ENCODE measurements around the gene CUZD1. TPM values are rescaled to one million over a fixed set of nuclear protein-coding genes. Genes with fewer than 3 reads are reported as not detected.
"Not testable (repeated sequence)": the region's sequence is repeated elsewhere in the genome, so short reads cannot be mapped to it uniquely, and the experiment has no call there.

CUZD1 gene
- polyA plus RNA-seq, 1 donor = 0.90 TPM

DNA sequence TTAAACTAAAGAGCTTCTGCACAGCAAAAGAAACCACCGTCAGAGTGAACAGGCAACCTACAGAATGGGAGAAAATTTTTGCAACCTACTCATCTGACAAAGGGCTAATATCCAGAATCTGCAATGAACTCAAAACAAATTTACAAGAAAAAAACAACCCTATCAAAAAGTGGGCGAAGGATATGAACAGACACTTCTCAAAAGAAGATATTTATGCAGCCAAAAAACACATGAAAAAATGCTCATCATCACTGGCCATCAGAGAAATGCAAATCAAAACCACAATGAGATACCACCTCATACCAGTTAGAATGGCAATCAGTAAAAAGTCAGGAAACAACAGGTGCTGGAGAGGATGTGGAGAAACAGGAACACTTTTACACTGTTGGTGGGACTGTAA lies 26.3 kb upstream of the CUZD1 start:
- not testable (repeated sequence) for H3K4me3 ChIP-seq (ENCODE audit: low read length); H3K36me3 ChIP-seq (ENCODE audit: control insufficient read depth, insufficient read depth, low read length); H3K4me1 ChIP-seq (ENCODE audit: control insufficient read depth, insufficient read depth, low read length); H3K9me3 ChIP-seq (ENCODE audit: control insufficient read depth, low read depth, low read length); DNase-seq; H3K27me3 ChIP-seq (ENCODE audit: control insufficient read depth, insufficient read depth, low read length); H3K27ac ChIP-seq (ENCODE audit: low read length)
- WGBS (ENCODE audit: insufficient coverage, low lambda C conversion rate) = no CpG with 5 or more reads among the region's 2 CpGs

- not testable (repeated sequence) for H3K4me3 ChIP-seq (ENCODE audit: low read length); H3K4me1 ChIP-seq (ENCODE audit: control insufficient read depth, insufficient read depth, low read length); H3K27me3 ChIP-seq (ENCODE audit: control insufficient read depth, insufficient read depth, low read length); H3K9me3 ChIP-seq (ENCODE audit: control insufficient read depth, low read depth, low read length); DNase-seq; H3K27ac ChIP-seq (ENCODE audit: low read length); H3K36me3 ChIP-seq (ENCODE audit: control insufficient read depth, insufficient read depth, low read length)
- no CpG with 5 or more reads among the region's 2 CpGs for WGBS (ENCODE audit: insufficient coverage, low lambda C conversion rate)
Observed at GRCh38 chr10:122868768-122869167, 23.1 kb upstream of the CUZD1 start.

- not testable (repeated sequence) for H3K36me3 ChIP-seq (ENCODE audit: control insufficient read depth, insufficient read depth, low read length); H3K4me3 ChIP-seq (ENCODE audit: low read length); H3K9me3 ChIP-seq (ENCODE audit: control insufficient read depth, low read depth, low read length); H3K27me3 ChIP-seq (ENCODE audit: control insufficient read depth, insufficient read depth, low read length); H3K27ac ChIP-seq (ENCODE audit: low read length); H3K4me1 ChIP-seq (ENCODE audit: control insufficient read depth, insufficient read depth, low read length); DNase-seq
- no CpG with 5 or more reads among the region's 3 CpGs for WGBS (ENCODE audit: insufficient coverage, low lambda C conversion rate)
Observed at GRCh38 chr10:122866757-122867482, 21.3 kb upstream of the CUZD1 start.

GRCh38 chr10:122864901-122865300 lies 19.2 kb upstream of the CUZD1 start:
- no peak overlapping the region for H3K4me3 ChIP-seq (ENCODE audit: low read length)
- WGBS (ENCODE audit: insufficient coverage, low lambda C conversion rate) = no CpG with 5 or more reads among the region's 1 CpG
- H3K9me3 ChIP-seq (ENCODE audit: control insufficient read depth, low read depth, low read length) = no peaks in the 10 kb centered on the region
- no peak overlapping the region for H3K27ac ChIP-seq (ENCODE audit: low read length)
- no peaks in the 10 kb centered on the region for H3K4me1 ChIP-seq (ENCODE audit: control insufficient read depth, insufficient read depth, low read length)
- H3K27me3 ChIP-seq (ENCODE audit: control insufficient read depth, insufficient read depth, low read length) = no peaks in the 10 kb centered on the region
- H3K36me3 ChIP-seq (ENCODE audit: control insufficient read depth, insufficient read depth, low read length) = no peaks in the 10 kb centered on the region
- no peak for DNase-seq

- no peak overlapping the region for H3K27ac ChIP-seq (ENCODE audit: low read length)
- no peaks in the 10 kb centered on the region for H3K36me3 ChIP-seq (ENCODE audit: control insufficient read depth, insufficient read depth, low read length)
- H3K9me3 ChIP-seq (ENCODE audit: control insufficient read depth, low read depth, low read length) = no peaks in the 10 kb centered on the region
- 100% methylated on average over 1 of the region's 2 CpGs for WGBS (ENCODE audit: insufficient coverage, low lambda C conversion rate)
- H3K27me3 ChIP-seq (ENCODE audit: control insufficient read depth, insufficient read depth, low read length) = no peaks in the 10 kb centered on the region
- no peak overlapping the region for H3K4me3 ChIP-seq (ENCODE audit: low read length)
- DNase-seq = no peak
- H3K4me1 ChIP-seq (ENCODE audit: control insufficient read depth, insufficient read depth, low read length) = no peaks in the 10 kb centered on the region
Observed at GRCh38 chr10:122864194-122864592, 18.5 kb upstream of the CUZD1 start.

DNA sequence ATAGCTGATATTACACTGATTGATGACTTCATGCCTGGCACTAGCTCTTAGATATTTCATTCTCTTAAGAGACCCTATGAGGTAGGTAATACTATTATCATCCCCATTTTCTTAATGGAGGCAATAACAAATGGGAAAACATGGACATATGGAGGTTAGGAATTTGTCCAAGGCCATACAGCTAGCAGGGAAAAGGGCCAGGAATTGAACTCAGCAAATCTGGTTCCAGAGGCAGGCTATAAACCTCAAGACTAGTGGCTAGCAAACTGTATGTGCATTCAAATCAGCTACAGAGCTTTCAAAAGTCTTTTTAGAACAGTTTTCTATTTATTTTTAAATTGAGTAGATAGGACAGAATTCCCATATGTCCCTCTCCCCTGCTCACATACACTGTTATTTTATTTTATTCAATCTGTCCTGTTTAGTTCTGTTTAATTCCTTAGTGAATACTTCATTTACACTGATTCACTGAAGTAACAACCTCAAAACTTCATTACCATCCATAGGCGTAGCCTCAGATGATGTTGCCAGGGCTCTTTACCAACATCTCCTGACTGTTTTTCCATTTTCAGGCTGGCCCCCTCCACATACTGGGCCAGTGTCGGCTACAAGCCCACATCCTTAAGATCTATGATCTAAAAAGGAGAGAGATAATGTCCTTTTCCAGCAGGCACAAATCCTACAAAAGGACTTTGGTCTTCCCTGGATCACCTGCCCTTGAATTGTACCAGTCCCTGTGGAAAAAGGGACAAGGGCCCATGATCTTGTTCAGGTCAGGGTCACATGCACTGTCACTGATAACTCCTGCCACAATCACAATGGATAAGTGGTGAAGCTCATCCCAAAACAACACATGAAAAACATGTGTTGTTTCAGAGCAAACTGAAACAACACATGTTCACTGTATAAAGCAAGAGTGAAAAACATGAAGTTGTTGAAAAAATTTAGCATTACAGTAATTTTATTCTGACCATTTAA lies 17.8 kb upstream of the CUZD1 start:
- Histone ChIP-seq H3K27me3 (ENCODE audit: control insufficient read depth, insufficient read depth, low read length) (no peaks in the 10 kb centered on the region), H3K36me3 (ENCODE audit: control insufficient read depth, insufficient read depth, low read length) (no peaks in the 10 kb centered on the region), H3K27ac (ENCODE audit: low read length) (no peak overlapping the region), H3K9me3 (ENCODE audit: control insufficient read depth, low read depth, low read length) (no peaks in the 10 kb centered on the region), H3K4me3 (ENCODE audit: low read length) (no peak overlapping the region), H3K4me1 (ENCODE audit: control insufficient read depth, insufficient read depth, low read length) (no peaks in the 10 kb centered on the region)
- DNase-seq = no peak
- WGBS (ENCODE audit: insufficient coverage, low lambda C conversion rate) = no CpG with 5 or more reads among the region's 2 CpGs

DNA sequence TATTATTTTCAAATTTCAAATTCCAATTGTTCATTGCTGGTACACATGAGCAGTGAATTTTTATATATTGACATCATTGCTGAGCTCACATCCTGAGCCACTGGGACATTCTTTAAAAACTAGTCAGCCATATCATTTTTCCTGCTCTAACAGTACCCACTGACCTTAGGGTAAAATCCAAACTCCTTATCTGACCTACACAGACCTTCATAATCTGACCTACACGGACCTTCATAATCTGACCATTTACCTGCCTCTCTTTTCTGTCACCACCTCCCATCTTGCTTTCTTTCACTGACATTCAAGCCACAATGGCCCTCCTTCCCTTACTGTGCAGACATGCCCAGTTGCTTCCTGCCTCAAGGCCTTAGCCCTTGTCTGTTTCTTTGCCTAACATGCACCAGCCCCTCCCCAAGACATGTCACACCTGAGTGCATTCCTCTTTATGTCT lies 16.1 kb upstream of the CUZD1 start:
- Histone ChIP-seq H3K27ac (ENCODE audit: low read length) (no peak overlapping the region), H3K4me3 (ENCODE audit: low read length) (no peak overlapping the region), H3K27me3 (ENCODE audit: control insufficient read depth, insufficient read depth, low read length) (no peaks in the 10 kb centered on the region), H3K9me3 (ENCODE audit: control insufficient read depth, low read depth, low read length) (no peaks in the 10 kb centered on the region), H3K4me1 (ENCODE audit: control insufficient read depth, insufficient read depth, low read length) (no peaks in the 10 kb centered on the region), H3K36me3 (ENCODE audit: control insufficient read depth, insufficient read depth, low read length) (no peaks in the 10 kb centered on the region)
- WGBS (ENCODE audit: insufficient coverage, low lambda C conversion rate) = 40% methylated on average over 1 of the region's 1 CpG
- DNase-seq = no peak

- DNase-seq = no peak
- Histone ChIP-seq H3K4me1 (ENCODE audit: control insufficient read depth, insufficient read depth, low read length) (no peaks in the 10 kb centered on the region), H3K36me3 (ENCODE audit: control insufficient read depth, insufficient read depth, low read length) (no peaks in the 10 kb centered on the region), H3K4me3 (ENCODE audit: low read length) (no peak overlapping the region), H3K27ac (ENCODE audit: low read length) (no peak overlapping the region), H3K27me3 (ENCODE audit: control insufficient read depth, insufficient read depth, low read length) (no peaks in the 10 kb centered on the region), H3K9me3 (ENCODE audit: control insufficient read depth, low read depth, low read length) (no peaks in the 10 kb centered on the region)
- no CpG with 5 or more reads among the region's 1 CpG for WGBS (ENCODE audit: insufficient coverage, low lambda C conversion rate)
Observed at GRCh38 chr10:122859527-122859926, 13.9 kb upstream of the CUZD1 start.

- not testable (repeated sequence) for H3K9me3 ChIP-seq (ENCODE audit: control insufficient read depth, low read depth, low read length); H3K4me3 ChIP-seq (ENCODE audit: low read length); H3K27me3 ChIP-seq (ENCODE audit: control insufficient read depth, insufficient read depth, low read length); DNase-seq; H3K36me3 ChIP-seq (ENCODE audit: control insufficient read depth, insufficient read depth, low read length); H3K27ac ChIP-seq (ENCODE audit: low read length); H3K4me1 ChIP-seq (ENCODE audit: control insufficient read depth, insufficient read depth, low read length)
- no CpG with 5 or more reads among the region's 5 CpGs for WGBS (ENCODE audit: insufficient coverage, low lambda C conversion rate)
Observed at GRCh38 chr10:122858042-122858441, 12.4 kb upstream of the CUZD1 start.

- Histone ChIP-seq H3K27ac (ENCODE audit: low read length) (no peak overlapping the region), H3K9me3 (ENCODE audit: control insufficient read depth, low read depth, low read length) (no peaks in the 10 kb centered on the region), H3K4me3 (ENCODE audit: low read length) (no peak overlapping the region), H3K4me1 (ENCODE audit: control insufficient read depth, insufficient read depth, low read length) (no peaks in the 10 kb centered on the region), H3K27me3 (ENCODE audit: control insufficient read depth, insufficient read depth, low read length) (no peaks in the 10 kb centered on the region), H3K36me3 (ENCODE audit: control insufficient read depth, insufficient read depth, low read length) (peaks cover 3% of the 10 kb centered on the region)
- no peak for DNase-seq
- no CpG with 5 or more reads among the region's 1 CpG for WGBS (ENCODE audit: insufficient coverage, low lambda C conversion rate)
Observed at GRCh38 chr10:122856902-122857301, 11.2 kb upstream of the CUZD1 start.
